Panc1 (cell line): ENCODE measurements around the gene RNGTT. TPM values are rescaled to one million over a fixed set of nuclear protein-coding genes. Genes with fewer than 3 reads are reported as not detected.

Experiments used
- ATAC-seq: fragments of 200-7000 bp; cut with Tn5 transposase; 2 replicates; pipeline ENCODE4 v1.9.1; 2020; ENCODE audit warnings: mild to moderate bottlenecking, moderate library complexity
- BruUV-seq: library from RNA; stranded (reverse); fragments of 400-500 nt; replicated peaks from 2 replicates; lab custom pipeline; 2021; lab: Mats Ljungman, UMichigan
- CTCF ChIA-PET: fragments of 300-600 bp; sonication (Branson Sonifier 250); formaldehyde crosslinking; loops from one replicate; lab custom pipeline; 2022; ENCODE audit warnings: antibody characterized with exemption; lab: Charles Lee
- POLR2A ChIA-PET: fragments of 300-600 bp; sonication (Branson Sonifier 250); formaldehyde crosslinking; loops from one replicate; lab custom pipeline; 2022; ENCODE audit warnings: antibody characterized with exemption; lab: Charles Lee
- DNase-seq: peaks from one replicate; pipeline ENCODE4 v3.0.0-alpha.2; 2010; ENCODE audit warnings: low read depth, low spot score
- H3K27ac ChIP-seq: 2 replicates; pipeline ENCODE4 v1.5.1; 2011; ENCODE audit warnings: mild to moderate bottlenecking, low read length, inconsistent platforms
- H3K27me3 ChIP-seq: fragments of 200-500 bp; sonication (Bioruptor generic); 2 replicates; pipeline ENCODE4 v1.6.0; 2014; ENCODE audit warnings: low read length, inconsistent platforms; ENCODE audit not compliant: control insufficient read depth, insufficient read depth
- H3K36me3 ChIP-seq: fragments of 200-500 bp; sonication (Bioruptor generic); 2 replicates; pipeline ENCODE4 v1.5.1; 2014; ENCODE audit warnings: inconsistent platforms, mild to moderate bottlenecking, low read length, moderate library complexity; ENCODE audit not compliant: control insufficient read depth, insufficient read depth
- H3K4me1 ChIP-seq: 2 replicates; pipeline ENCODE4 v1.5.1; 2011; ENCODE audit warnings: inconsistent platforms, mild to moderate bottlenecking, low read length, moderate library complexity; ENCODE audit not compliant: control insufficient read depth, insufficient read depth
- H3K4me3 ChIP-seq, 2 experiments: 2 replicates each; pipeline ENCODE4 v1.5.1; 2011 to 2012; ENCODE audit warnings: low read depth in 2 of 2, low read length in 2 of 2, mild to moderate bottlenecking in 2 of 2, inconsistent platforms in 1 of 2, moderate library complexity in 1 of 2
- H3K9me3 ChIP-seq: fragments of 200-500 bp; sonication (Bioruptor generic); 2 replicates; pipeline ENCODE4 v1.5.1; 2014; ENCODE audit warnings: low read depth, mild to moderate bottlenecking, inconsistent platforms, low read length, moderate library complexity; ENCODE audit not compliant: control insufficient read depth, insufficient read depth
- CTCF ChIP-seq: fragments of 450-650 bp; IDR thresholded peaks from 2 replicates; pipeline ENCODE4 v1.5.1; 2017; ENCODE audit warnings: mild to moderate bottlenecking
- POLR2AphosphoS5 ChIP-seq: IDR thresholded peaks from 2 replicates; pipeline ENCODE4 v1.6.1; 2012; ENCODE audit warnings: mild to moderate bottlenecking, low read depth, low read length, moderate library complexity
- REST ChIP-seq, 2 experiments: IDR thresholded peaks; 2 replicates each; pipeline ENCODE4 v1.6.1; 2011 to 2012; ENCODE audit warnings: low read depth in 2 of 2, control low read depth in 1 of 2, low read length in 1 of 2, mild to moderate bottlenecking in 1 of 2, moderate library complexity in 1 of 2; ENCODE audit not compliant: insufficient read depth in 1 of 2
- SIN3A ChIP-seq: IDR thresholded peaks from 2 replicates; pipeline ENCODE4 v1.6.1; 2012; ENCODE audit warnings: low read depth, mild to moderate bottlenecking, low read length, moderate library complexity, borderline replicate concordance; ENCODE audit not compliant: insufficient read depth
- TCF7L2 ChIP-seq: IDR thresholded peaks from 2 replicates; pipeline ENCODE4 v1.6.1; 2011; ENCODE audit warnings: mild to moderate bottlenecking, low read depth, low read length, inconsistent platforms
- in situ Hi-C: cut with HindIII; loops from 2 replicates; pipeline ENCODE4 v1.10.0; 2016; ENCODE audit warnings: low sequenced_read_pairs, low pct_unique_long_range_greater_than_20kb
- intact Hi-C: fragments of 100-400 bp; cut with micrococcal nuclease; formaldehyde crosslinking; loops from one replicate; pipeline ENCODE4 v1.10.0; 2022; ENCODE audit not compliant: unreplicated experiment
- total RNA-seq: library from RNA; stranded (reverse); gene quantifications from one replicate; pipeline ENCODE4 v1.2.1, GENCODE V29; 2021; ENCODE audit not compliant: unreplicated experiment

RNGTT gene
- total RNA-seq, 1 experiment from 2014 or later: 21.2 TPM

- BruUV-seq: no TSS peak
- in situ Hi-C loops: no loop called here
- POLR2A ChIA-PET: no interaction called here
Measured at GRCh38 chr6:88596801-88597200, 366.6 kb downstream of the RNGTT start.

GRCh38 chr6:88588938-88589337 lies 374.5 kb downstream of the RNGTT start:
- TF ChIP-seq SIN3A: no peak
- no peak for TF ChIP-seq TCF7L2
- no peak for TF ChIP-seq REST (IDR thresholded peaks at IDR 0.05; ENCODE audit: insufficient read depth in 1 of 2, low read depth in 2 of 2, low read length in 1 of 2)
- TF ChIP-seq CTCF: no peak
- no peak for TF ChIP-seq POLR2AphosphoS5
- ChIA-PET CTCF (no interaction called here), POLR2A (no interaction called here)
- ATAC-seq: no peak
- BruUV-seq: no TSS peak
- intact Hi-C loops (no loop called here), in situ Hi-C loops (no loop called here)
- Histone ChIP-seq H3K36me3 (no peaks in the 10 kb centered on the region), H3K4me1 (no peaks in the 10 kb centered on the region), H3K9me3 (no peaks in the 10 kb centered on the region), H3K4me3 (no peak overlapping the region), H3K27me3 (peaks cover 15% of the 10 kb centered on the region), H3K27ac (no peak overlapping the region)
- no peak for DNase-seq

More at GRCh38 chr6:88596801-88597200, 366.6 kb downstream of the RNGTT start:
- ATAC-seq: no peak
- Histone ChIP-seq H3K4me3 (no peak overlapping the region), H3K36me3 (no peaks in the 10 kb centered on the region), H3K9me3 (no peaks in the 10 kb centered on the region), H3K4me1 (no peaks in the 10 kb centered on the region), H3K27me3 (no peaks in the 10 kb centered on the region; the same call in 1 of the 2 replicates), H3K27ac (no peak overlapping the region)
- CTCF ChIA-PET: no interaction called here
- no peak for TF ChIP-seq SIN3A
- TF ChIP-seq REST (IDR thresholded peaks at IDR 0.05; ENCODE audit: insufficient read depth in 1 of 2, low read depth in 2 of 2, low read length in 1 of 2): no peak
- TF ChIP-seq POLR2AphosphoS5: no peak
- TF ChIP-seq TCF7L2: no peak
- no peak for TF ChIP-seq CTCF
- intact Hi-C loops: no loop called here
- DNase-seq: no peak
